Activated effector memory CD4-positive, alpha-beta T cell treated with anti-CD3 and anti-CD28 coated beads, Interleukin-2, amount 50 U/mL, for 16 hours (primary cell): ENCODE measurements around the gene BAHCC1.

Experiments
- DNase-seq: peaks from one replicate; pipeline ENCODE4 v3.0.0-alpha.2; 2020

Gene BAHCC1

DNA sequence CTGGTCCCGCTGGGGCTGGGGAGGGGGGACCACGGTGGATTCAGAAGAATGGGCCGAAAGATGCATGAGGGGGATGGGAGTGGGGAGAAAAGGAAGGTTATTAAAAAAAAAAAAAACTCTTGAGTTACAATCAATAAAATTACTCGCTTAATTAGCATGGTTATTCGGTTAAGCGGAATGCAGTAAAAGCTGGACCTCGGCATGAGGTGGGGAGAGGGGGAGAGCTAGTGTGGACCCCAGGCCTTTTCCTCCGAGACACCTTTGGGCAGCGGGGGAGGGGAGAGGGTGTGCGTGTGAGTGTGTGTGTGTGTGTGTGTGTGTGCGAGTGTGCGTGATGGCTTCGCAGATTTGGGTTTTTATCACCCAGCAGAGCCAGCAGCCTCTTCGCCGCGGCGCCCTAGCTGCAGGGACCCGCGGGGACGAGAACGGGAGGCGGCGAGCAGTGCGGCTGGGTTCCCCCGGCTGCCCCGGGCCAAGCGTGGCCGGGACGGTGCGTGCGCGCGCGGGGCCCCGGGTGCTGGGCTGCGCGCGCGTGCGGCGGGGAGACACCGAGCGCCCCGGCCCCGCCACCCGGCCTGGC, 3.7 kb downstream of the BAHCC1 start:
- DNase-seq: no peak

GRCh38 chr17:81399481-81400153, 4.4 kb downstream of the BAHCC1 start:
- DNase-seq: no peak

DNA sequence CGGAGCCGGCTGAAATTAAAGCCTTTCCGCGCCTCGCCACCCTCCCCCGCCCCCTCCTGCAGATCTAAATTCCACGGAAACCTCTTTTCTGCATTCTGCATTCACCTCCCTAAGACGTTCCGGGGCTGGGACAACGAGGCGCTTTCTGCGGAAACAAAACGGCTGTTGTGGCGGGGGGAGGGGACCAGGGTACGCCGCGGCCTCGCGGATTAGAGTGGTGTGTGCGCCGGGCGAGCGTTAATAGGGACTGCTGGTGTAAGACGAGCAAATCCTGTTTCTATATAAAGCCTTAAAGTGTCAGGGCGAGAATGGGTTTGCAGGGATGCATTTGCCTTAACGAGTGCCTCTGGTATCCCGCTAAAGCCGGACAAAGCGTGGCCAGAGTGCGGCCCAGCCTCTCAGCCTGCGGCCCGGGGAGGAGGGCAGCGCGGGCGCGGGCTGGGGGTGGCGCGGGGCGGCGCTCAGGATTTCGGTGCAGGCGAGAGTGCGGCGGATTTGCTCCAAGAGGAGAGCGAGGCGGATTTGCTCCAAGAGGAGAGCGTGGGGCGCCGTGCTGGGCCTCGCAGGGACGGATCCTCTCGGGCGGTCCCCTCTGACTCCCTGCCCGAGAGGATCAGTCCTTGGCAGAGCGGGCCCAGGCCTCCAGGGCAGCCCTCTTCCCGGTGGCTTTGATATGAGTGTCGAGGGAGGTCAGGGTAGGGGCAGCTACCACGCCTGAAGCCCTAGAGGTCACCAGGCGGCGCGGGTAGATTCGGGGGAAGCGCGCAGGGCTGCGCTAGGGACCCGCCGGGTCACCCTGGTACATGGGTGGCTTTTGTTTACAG, 5.1 kb downstream of the BAHCC1 start:
- no peak for DNase-seq

DNA sequence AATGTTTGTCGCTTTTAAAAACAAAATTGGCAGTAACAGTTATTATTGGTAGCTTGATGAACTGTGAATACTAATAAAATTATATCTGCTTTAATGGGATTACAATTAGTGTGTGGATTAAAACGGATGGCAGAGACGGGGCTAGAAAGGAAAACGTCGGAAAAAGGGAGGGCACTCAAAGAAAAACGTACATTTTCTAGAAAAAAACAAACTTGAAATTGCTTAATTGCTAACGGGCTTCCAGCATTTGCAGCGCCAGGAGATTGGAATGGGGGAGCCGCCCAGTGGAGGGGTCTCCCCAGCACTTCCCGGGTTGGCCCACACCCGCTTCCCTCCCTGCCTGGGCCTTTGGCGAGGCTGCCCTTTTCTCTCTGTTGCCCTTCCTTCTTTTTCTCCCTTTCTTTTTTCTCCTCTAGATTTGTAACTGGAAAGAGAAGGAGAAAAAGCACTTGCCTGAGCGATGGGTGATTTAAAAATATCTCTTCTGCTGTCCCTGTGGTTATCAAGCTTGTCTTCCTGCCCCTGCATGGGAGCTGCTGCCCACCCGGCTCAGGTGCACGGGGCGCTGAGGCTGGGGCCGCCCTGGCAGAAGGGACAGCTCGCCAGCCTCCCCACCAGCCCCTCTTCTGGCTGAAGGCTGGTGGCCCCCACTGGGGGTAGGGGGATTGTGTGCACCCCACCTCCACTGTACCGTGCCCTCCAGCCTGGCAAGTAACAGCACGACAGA, 5.9 kb downstream of the BAHCC1 start:
- no peak for DNase-seq

DNA sequence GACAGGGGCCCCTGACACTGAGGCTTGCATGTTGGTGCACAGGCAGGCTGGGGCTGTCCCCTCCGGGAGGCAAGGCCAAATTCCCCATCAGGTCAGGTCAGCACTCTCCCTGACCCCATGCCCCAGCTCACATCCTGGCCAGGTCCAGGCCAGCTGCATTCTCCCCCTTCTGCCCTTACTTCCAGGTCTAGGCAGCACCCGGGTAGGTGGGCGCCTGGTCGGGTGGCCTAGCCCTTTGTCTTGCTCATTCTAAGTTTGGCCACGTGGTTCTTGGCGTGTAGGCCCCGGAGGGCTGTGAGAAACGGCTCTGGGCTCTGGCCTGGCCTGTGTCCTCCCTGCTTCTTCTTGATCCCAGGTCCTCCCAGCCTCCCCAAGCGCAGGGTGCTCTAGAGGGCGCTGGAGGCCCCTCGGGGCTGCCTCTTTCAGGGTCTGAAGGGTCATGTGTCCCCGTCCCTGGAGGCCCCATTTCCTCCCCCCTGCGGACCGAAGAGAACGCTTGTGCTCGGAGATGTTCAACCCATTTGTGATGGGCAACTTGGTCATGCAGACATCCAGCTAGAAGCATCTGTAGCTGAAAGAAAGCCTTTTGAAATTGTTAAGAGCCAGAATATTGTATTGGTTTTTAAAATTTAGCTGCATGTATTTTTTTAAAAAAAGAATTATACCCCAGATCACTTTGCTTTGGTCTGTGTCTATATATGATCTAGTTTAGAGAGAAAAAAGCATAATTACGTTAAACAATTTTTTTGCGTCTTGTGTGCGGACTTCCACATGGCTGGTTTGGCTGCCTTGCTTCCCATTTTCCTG, 6.7 kb downstream of the BAHCC1 start:
- DNase-seq: no peak

DNA sequence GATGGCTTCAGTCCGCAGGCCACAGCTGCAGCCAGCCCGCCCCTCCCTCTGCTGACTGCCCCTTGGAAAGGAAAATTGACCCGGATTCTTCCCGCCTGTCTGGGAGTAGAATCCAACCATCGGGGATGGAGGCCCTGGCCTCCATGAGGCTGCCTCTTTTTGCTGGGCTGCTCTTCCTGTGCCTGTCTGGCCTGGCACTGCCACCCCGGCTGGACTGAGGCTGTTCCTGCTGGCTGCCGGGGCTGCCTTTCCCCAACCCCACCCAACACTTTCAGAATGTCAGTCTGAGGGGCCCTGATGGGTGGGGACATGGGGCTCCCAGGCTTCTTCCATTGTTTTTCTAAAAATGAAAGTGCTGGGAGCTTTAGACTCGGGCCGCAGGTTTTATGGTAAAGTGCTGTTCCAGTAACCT, 7.3 kb downstream of the BAHCC1 start:
- DNase-seq: no peak

DNA sequence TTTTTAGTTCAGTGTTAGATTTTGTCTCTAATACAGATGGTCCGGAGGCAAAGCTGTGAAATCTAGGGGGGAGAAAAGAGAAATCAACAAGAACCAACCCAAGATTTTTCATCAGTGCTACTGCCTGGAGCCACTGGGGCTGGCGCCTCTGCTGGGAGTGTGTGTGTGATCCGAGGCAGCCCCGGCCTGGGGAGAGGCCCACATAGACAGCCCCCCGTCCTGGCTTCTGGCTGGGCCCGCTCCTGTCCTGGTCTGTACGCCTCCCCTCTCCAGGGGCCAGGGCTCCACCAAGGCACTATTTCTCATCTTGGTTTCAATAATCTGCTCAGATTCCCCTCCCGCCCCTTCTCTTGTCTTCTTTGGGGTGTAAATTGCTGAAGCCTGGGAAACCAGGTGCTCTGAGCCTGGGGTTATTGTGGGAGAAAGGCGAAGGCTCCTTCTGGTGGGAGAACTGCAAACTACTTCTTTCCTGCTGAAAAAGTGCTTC, 7.8 kb downstream of the BAHCC1 start:
- DNase-seq: no peak

DNA sequence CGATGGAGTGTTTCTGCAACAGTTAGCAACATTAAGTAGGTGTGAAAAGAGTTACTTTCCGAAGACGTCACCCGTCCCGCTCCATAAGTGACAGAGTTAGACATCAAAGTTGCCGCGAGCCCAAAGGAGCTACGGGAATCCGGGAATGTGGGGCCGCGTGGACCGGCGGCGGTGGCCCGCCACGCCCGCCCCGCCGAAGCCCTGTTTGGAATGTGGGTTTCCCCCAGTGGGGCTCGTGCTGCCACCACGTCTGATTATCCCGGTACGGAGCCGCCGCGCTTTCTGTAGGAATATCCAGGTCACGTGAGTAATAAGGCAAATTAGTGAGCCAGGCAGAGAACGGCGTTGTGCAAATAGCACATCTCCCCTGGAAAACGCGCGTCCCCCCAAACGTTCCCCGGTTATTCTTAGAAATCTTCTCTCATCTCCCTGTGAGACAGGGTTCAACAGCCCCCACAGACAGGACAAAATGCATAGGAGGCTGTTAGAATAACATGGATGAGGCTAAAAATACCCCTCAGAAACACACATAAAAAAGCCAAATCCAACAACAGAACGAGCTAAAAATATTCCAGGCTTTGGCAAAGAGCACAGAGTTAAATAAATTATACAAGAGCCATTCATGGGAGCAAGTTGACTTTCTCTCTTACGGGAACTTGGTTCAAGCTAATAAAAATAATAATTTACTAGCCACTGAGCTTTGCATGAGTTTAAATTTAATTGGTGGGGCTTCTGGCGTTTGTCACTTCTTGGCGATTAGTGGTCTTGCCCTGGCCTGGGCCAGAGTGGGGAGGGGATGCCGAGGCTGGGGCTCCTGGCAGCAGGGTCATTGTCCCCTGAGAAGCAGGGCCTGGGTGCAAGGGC, 8.6 kb downstream of the BAHCC1 start:
- no peak for DNase-seq

GRCh38 chr17:81404558-81405165, 9.4 kb downstream of the BAHCC1 start:
- no peak for DNase-seq

- no peak for DNase-seq
Observed at GRCh38 chr17:81405411-81405872, 10.2 kb downstream of the BAHCC1 start.

DNA sequence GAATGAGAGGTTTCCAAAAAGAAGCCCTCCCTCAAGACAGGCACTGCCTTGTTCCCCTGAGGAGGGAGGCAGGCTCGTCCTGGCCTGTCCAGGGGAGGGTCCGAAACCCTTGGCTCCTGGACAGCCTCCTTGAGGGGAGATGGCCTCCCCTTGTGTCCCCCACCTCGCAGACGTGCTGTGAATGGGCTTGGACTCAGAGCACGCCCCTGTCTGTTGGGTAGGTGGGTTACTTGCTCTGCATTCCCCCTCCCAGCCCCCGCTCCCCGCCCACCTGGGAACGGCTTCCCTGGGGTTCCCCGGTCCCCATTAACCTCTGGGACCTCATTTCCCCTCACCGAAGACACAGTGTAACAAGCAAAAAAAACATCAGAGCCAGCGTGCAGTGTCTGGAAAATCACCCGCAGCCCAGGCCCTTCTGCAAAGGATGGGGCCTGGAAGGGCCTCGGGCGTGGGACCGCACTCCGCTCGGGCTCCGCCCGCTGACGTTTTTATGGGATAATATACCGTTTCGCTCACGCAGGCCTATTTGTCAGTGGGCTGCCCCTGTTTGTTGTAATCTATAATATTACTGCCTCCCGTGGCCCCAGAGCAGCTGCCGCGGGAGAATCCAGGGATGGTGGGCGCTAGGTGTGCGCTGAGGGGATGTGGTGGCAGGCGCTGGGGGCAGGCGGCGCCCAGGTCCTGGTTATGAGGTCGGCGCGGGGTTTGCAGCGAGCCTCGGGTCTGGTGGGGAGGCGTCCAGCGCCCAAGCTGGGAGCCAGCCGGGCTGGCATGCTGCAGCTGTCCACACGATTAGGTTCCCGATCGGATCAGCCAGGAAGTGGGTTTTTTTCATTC, 11.1 kb downstream of the BAHCC1 start:
- no peak for DNase-seq

GRCh38 chr17:81408049-81408448, 12.8 kb downstream of the BAHCC1 start:
- DNase-seq: no peak

GRCh38 chr17:81409190-81409935, 14.1 kb downstream of the BAHCC1 start:
- no peak for DNase-seq

GRCh38 chr17:81410852-81411251, 15.6 kb downstream of the BAHCC1 start:
- DNase-seq: no peak

- no peak for DNase-seq
Observed at GRCh38 chr17:81411305-81411704, 16.0 kb downstream of the BAHCC1 start.

- DNase-seq: peak; percentile 81
Observed at GRCh38 chr17:81412490-81413093, 17.3 kb downstream of the BAHCC1 start.

GRCh38 chr17:81413497-81414135, 18.4 kb downstream of the BAHCC1 start:
- DNase-seq: no peak
